K562 (cell line): ENCODE results near the gene HACE1. TPM values are rescaled to one million over a fixed set of nuclear protein-coding genes. Genes with fewer than 3 reads are reported as not detected.

ENCODE experiments used
- ATAC-seq: fragments of 200-7000 bp; cut with Tn5 transposase; 3 replicates; pipeline ENCODE4 v1.9.1; 2020; ENCODE audit warnings: moderate library complexity
- BruUV-seq: library from RNA; stranded (reverse); fragments of 400-500 nt; replicated peaks from 2 replicates; lab custom pipeline; 2021; lab: Mats Ljungman, UMichigan
- CTCF ChIA-PET: fragments of 300-600 bp; formaldehyde crosslinking; extraction: SDS; loops from one replicate; lab custom pipeline; 2021; ENCODE audit warnings: low intra/inter-chr PET ratio; lab: Yijun Ruan, JAX
- POLR2A ChIA-PET: fragments of 300-600, 350-650 bp; sonication (Branson Sonifier 250); formaldehyde crosslinking; extraction: SDS; loops from one replicate; lab custom pipeline; 2021; ENCODE audit warnings: antibody characterized with exemption, inconsistent platforms; lab: Yijun Ruan, JAX
- DNase-seq, 4 experiments: peaks; one replicate each; pipeline versions ENCODE4 v3.0.0 to v3.0.0-alpha.2; 2011 to 2018; ENCODE audit warnings: low spot score in 3 of 4, mixed read lengths in 3 of 4; ENCODE audit errors: extremely low read depth in 1 of 4
- FAIRE-seq: peaks from 2 replicates; lab custom pipeline; 2011; peaks lifted over from hg19 to GRCh38; lab: Jason Lieb, UNC
- H2AFZ ChIP-seq: 2 replicates; pipeline ENCODE4 v1.6.0; 2011; ENCODE audit warnings: low read depth, low read length, control low read depth, inconsistent platforms
- H3K27ac ChIP-seq: fragments of 200-600 bp; 3 replicates; pipeline ENCODE4 v1.8.0; 2011; ENCODE audit warnings: low read depth, mild to moderate bottlenecking, control low read depth, inconsistent platforms, low read length, moderate library complexity, mixed read lengths; ENCODE audit errors: extremely low read depth
- H3K27me3 ChIP-seq, 2 experiments: fragments of 300-600 bp in 1 of 2; 2 replicates in 1 of 2; 3 replicates in 1 of 2; pipeline versions ENCODE4 v1.6.0 to v1.8.0; 2011; ENCODE audit warnings: inconsistent platforms in 2 of 2, low read length in 2 of 2, mild to moderate bottlenecking in 1 of 2, mixed read lengths in 1 of 2, moderate library complexity in 1 of 2; ENCODE audit not compliant: control insufficient read depth in 2 of 2, insufficient read depth in 2 of 2
- H3K36me3 ChIP-seq: fragments of 300-600 bp; 3 replicates; pipeline ENCODE4 v1.8.0; 2011; ENCODE audit warnings: mild to moderate bottlenecking, low read length, inconsistent platforms; ENCODE audit not compliant: control insufficient read depth, insufficient read depth
- H3K4me1 ChIP-seq, 2 experiments: fragments of 200-600 bp in 1 of 2; replicated peaks in 1 of 2; 2 replicates in 1 of 2; 3 replicates in 1 of 2; pipeline versions ENCODE4 v1.5.1 to v1.8.0; 2011; ENCODE audit warnings: inconsistent platforms in 2 of 2, low read length in 2 of 2, mild to moderate bottlenecking in 1 of 2, mixed read lengths in 1 of 2, moderate library complexity in 1 of 2; ENCODE audit not compliant: control insufficient read depth in 2 of 2, insufficient read depth in 2 of 2
- H3K4me2 ChIP-seq: 2 replicates; pipeline ENCODE4 v1.6.1; 2011; ENCODE audit warnings: low read length, control low read depth, inconsistent platforms, mixed read lengths; ENCODE audit not compliant: insufficient read depth
- H3K4me3 ChIP-seq: fragments of 200-600 bp; sonication (generic), shearing (Covaris generic); 2 replicates; pipeline ENCODE4 v1.5.1; 2016; ENCODE audit warnings: control low read depth, inconsistent platforms
- H3K79me2 ChIP-seq: fragments of 200-600 bp; 3 replicates; pipeline ENCODE4 v1.8.0; 2011; ENCODE audit warnings: low read length, inconsistent platforms; ENCODE audit not compliant: control insufficient read depth, insufficient read depth
- H3K9ac ChIP-seq, 2 experiments: 2 replicates each; pipeline versions ENCODE4 v1.6.0 to v1.6.1; 2011; ENCODE audit warnings: low read depth in 2 of 2, low read length in 2 of 2, control low read depth in 1 of 2, inconsistent platforms in 1 of 2, mild to moderate bottlenecking in 1 of 2, mixed read lengths in 1 of 2; ENCODE audit not compliant: insufficient read depth in 1 of 2
- H3K9me1 ChIP-seq: one replicate; pipeline ENCODE4 v1.6.0; 2011; ENCODE audit warnings: inconsistent platforms, mild to moderate bottlenecking, low read length, moderate library complexity; ENCODE audit not compliant: control insufficient read depth, insufficient read depth
- H3K9me3 ChIP-seq: replicated peaks from 2 replicates; pipeline ENCODE4 v1.5.1; 2011; ENCODE audit warnings: low read depth, low read length, inconsistent platforms; ENCODE audit not compliant: control insufficient read depth, insufficient read depth
- H4K20me1 ChIP-seq: replicated peaks from 2 replicates; pipeline ENCODE4 v1.6.1; 2011; ENCODE audit warnings: low read length, inconsistent platforms, mixed read lengths; ENCODE audit not compliant: control insufficient read depth, insufficient read depth
- BRCA1 ChIP-seq, 2 experiments: fragments of 450-650 bp in 1 of 2; sonication (generic) in 1 of 2; formaldehyde crosslinking in 1 of 2; IDR thresholded peaks; 2 replicates each; pipeline versions ENCODE4 v1.5.0 to v1.6.1; 2017 to 2020; ENCODE audit warnings: mild to moderate bottlenecking in 1 of 2, missing genetic modification reagents in 1 of 2
- CREBBP ChIP-seq: IDR thresholded peaks from one replicate; pipeline ENCODE4 v1.6.1; 2012; ENCODE audit warnings: low read depth, mild to moderate bottlenecking, control low read depth, inconsistent platforms, low read length
- PHB2 ChIP-seq: fragments of 450-650 bp; IDR thresholded peaks from 2 replicates; pipeline ENCODE4 v1.6.1; 2017; ENCODE audit warnings: low read depth
- SLC30A9 ChIP-seq: fragments of 250-450 bp; sonication (Bioruptor Pico); IDR thresholded peaks from 2 replicates; pipeline ENCODE4 v1.8.0; 2022; ENCODE audit warnings: mild to moderate bottlenecking, moderate library complexity
- ZKSCAN8 ChIP-seq: fragments of 200-800 bp; sonication (Bioruptor generic); IDR thresholded peaks from 2 replicates; pipeline ENCODE4 v1.6.1; 2016; ENCODE audit warnings: missing genetic modification characterization, missing compliant biosample characterization
- ZNF174 ChIP-seq: fragments of 250-450 bp; sonication (Bioruptor Pico); IDR thresholded peaks from 2 replicates; pipeline ENCODE4 v1.4.0; 2020; ENCODE audit warnings: mild to moderate bottlenecking
- WGBS: fragments of 100-300 bp; shearing (Covaris generic); methylation state at CpG from one replicate; pipeline ENCODE4 v1.1.6; 2016; ENCODE audit warnings: low coverage, mixed read lengths; ENCODE audit not compliant: insufficient coverage; ENCODE audit errors: missing lambda C conversion rate; 5-methylcytosine and 5-hydroxymethylcytosine counted together
- in situ Hi-C: fragments of 300-500 bp; cut with MboI; formaldehyde crosslinking; loops from 4 replicates; pipeline ENCODE4 v1.15.0; 2018; ENCODE audit warnings: inconsistent platforms, mixed read lengths
- intact Hi-C: fragments of 100-400 bp; cut with micrococcal nuclease; formaldehyde crosslinking; loops from 2 replicates; pipeline ENCODE4 v1.14.2; 2022
- polyA plus RNA-seq, 8 experiments: library from polyadenylated mRNA; depleted of rRNA in 4 of 8; stranded (reverse) in 5 of 8; unstranded in 3 of 8; fragments of >200 nt; fragmentation: Nextera tagmentation in 2 of 8; fragmentation: Illumina TruSeq in 1 of 8; extraction: Ambion mirVana in 2 of 8; extraction: Trizol in 1 of 8; gene quantifications; 2 replicates each; pipeline versions ENCODE4 v1.2.1 to v1.2.3, GENCODE V29; 2011 to 2014; ENCODE audit warnings: inconsistent platforms in 1 of 8, missing spikeins in 1 of 8
- total RNA-seq, 7 experiments: library from RNA; depleted of rRNA in 6 of 7; stranded (reverse); fragments of >200 nt in 6 of 7; fragmentation: Illumina TruSeq in 2 of 7; extraction: Trizol in 2 of 7; gene quantifications; 2 replicates each; pipeline versions ENCODE4 v1.2.1 to v1.2.3, GENCODE V29; 2011 to 2021; ENCODE audit warnings: low replicate concordance in 1 of 7
- TF ChIP-seq, protein P1 (sequence below): sonication (generic); formaldehyde crosslinking; IDR thresholded peaks from 2 replicates; pipeline ENCODE4 v1.4.0; 2020; ENCODE audit warnings: mild to moderate bottlenecking, missing genetic modification reagents
- TF ChIP-seq, protein P2 (sequence below): fragments of 450-650 bp; formaldehyde crosslinking; IDR thresholded peaks from 2 replicates; pipeline ENCODE4 v1.4.0; 2020; ENCODE audit warnings: mild to moderate bottlenecking, moderate library complexity
- TF ChIP-seq, protein P3 (sequence below): fragments of 250-450 bp; sonication (Bioruptor Pico); IDR thresholded peaks from 2 replicates; pipeline ENCODE4 v1.5.0; 2021; ENCODE audit warnings: mild to moderate bottlenecking, moderate library complexity
- TF ChIP-seq, protein P4 (sequence below): sonication (generic); formaldehyde crosslinking; IDR thresholded peaks from 2 replicates; pipeline ENCODE4 v1.8.0; 2022; ENCODE audit warnings: missing genetic modification reagents, mild to moderate bottlenecking, borderline replicate concordance

Gene HACE1
- total and polyA plus RNA-seq, 9 of the 15 experiments (the other 6 are each of a cell fraction or from before 2014, with no cell fraction given): 3.6 to 19.9 (median 9.1) TPM

DNA sequence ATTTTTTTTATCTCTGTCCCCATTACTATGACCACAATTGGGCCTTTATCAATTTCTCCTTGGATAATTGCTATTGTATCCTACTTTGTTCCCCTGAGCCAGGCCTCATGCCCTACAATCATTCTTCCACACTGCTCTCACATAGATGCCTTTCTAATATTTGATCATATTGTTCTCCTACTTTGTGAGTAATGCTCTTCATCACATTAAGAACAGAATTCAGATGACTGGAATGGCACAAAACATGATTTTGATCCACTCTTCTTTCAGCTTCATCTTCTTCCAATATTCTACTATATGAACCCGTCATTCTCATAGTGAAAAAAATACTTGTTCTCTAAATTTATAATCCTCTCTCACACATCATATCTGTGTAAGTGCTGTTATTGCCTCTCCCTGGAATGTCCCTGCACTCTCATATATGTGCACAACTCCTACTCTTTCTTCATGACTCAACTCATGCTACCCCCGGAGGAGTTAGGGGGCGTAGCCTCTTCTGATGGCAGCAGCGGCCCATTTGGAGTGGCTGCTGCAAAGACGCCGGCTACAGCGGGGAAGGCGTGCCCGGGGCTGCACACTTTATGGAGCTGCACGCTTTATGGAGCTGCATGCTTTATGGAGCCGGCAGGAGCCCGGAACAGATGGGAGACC lies 25.3 kb upstream of the HACE1 start (continued):
- TF ChIP-seq, protein P1, sequence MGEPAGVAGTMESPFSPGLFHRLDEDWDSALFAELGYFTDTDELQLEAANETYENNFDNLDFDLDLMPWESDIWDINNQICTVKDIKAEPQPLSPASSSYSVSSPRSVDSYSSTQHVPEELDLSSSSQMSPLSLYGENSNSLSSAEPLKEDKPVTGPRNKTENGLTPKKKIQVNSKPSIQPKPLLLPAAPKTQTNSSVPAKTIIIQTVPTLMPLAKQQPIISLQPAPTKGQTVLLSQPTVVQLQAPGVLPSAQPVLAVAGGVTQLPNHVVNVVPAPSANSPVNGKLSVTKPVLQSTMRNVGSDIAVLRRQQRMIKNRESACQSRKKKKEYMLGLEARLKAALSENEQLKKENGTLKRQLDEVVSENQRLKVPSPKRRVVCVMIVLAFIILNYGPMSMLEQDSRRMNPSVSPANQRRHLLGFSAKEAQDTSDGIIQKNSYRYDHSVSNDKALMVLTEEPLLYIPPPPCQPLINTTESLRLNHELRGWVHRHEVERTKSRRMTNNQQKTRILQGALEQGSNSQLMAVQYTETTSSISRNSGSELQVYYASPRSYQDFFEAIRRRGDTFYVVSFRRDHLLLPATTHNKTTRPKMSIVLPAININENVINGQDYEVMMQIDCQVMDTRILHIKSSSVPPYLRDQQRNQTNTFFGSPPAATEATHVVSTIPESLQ (CRISPR knock-in tag): no peak
- TF ChIP-seq SLC30A9 (CRISPR knock-in tag) (no peak), CREBBP (no peak)
- TF ChIP-seq, protein P2, sequence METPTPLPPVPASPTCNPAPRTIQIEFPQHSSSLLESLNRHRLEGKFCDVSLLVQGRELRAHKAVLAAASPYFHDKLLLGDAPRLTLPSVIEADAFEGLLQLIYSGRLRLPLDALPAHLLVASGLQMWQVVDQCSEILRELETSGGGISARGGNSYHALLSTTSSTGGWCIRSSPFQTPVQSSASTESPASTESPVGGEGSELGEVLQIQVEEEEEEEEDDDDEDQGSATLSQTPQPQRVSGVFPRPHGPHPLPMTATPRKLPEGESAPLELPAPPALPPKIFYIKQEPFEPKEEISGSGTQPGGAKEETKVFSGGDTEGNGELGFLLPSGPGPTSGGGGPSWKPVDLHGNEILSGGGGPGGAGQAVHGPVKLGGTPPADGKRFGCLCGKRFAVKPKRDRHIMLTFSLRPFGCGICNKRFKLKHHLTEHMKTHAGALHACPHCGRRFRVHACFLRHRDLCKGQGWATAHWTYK (CRISPR knock-in tag): no peak
- TF ChIP-seq, all 486 proteins: peak for 0

DNA sequence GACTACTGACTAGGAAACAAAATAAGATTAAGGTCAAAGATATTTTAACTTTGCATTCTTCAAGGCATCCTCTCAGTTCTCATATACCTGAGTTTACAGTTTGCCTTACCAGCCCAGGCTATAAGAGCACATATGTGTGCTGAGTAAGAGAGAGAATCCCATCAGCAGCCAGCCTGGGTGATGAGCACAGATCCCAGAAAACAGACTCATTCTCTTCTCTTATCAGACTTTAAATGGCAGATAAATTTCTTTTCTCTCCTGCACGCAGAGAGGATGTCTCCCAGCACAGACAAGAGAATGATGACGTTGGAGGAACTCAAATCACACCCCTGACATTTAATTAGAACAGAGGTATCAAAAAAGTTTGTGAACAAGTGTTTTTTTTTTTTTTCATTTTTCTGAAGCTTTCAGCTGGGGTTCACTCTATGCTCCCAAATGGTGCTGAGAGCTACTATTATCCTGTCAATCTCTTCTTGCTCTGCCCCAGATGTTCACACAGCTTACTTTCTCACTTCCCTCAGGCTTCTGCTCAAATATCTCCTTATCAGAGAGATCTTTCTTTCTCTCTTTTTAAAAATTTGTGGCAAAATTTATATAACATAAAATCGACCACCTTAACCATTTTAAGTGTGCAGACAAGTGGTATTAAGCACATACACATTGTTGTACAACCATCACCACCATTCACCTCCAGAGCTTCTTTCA lies 22.4 kb upstream of the HACE1 start:
- DNase-seq: no peak
- ChIA-PET CTCF (no interaction called here), POLR2A (no interaction called here)
- no TSS peak for BruUV-seq
- 0% methylated on average over 3 of the region's 3 CpGs for WGBS
- Histone ChIP-seq H4K20me1 (no peaks in the 10 kb centered on the region), H3K9ac (no peak overlapping the region), H3K9me3 (peaks cover under 1% of the 10 kb centered on the region; the same call in 1 of the 2 replicates), H3K79me2 (no peaks in the 10 kb centered on the region), H3K27me3 (peaks cover 2 to 19% of the 10 kb centered on the region in 2 experiments; a peak in 3 of 5 replicates), H3K4me3 (no peak overlapping the region), H3K9me1 (no peaks in the 10 kb centered on the region), H3K36me3 (no peaks in the 10 kb centered on the region), H3K27ac (no peak overlapping the region), H3K4me2 (no peak overlapping the region), H2AFZ (no peak overlapping the region), H3K4me1 (peaks cover 0 to 8% of the 10 kb centered on the region in 2 experiments; a peak in 2 of 5 replicates)
- FAIRE-seq: no peak
- no peak for ATAC-seq
- intact Hi-C loops (no loop called here), in situ Hi-C loops (no loop called here)
- TF ChIP-seq ZKSCAN8 (CRISPR knock-in tag) (no peak), BRCA1 (IDR thresholded peaks at IDR 0.05) (no peak), BRCA1 (CRISPR knock-in tag; IDR thresholded peaks at IDR 0.05) (no peak), ZNF174 (CRISPR knock-in tag) (no peak), PHB2 (no peak)
- TF ChIP-seq, protein P3, sequence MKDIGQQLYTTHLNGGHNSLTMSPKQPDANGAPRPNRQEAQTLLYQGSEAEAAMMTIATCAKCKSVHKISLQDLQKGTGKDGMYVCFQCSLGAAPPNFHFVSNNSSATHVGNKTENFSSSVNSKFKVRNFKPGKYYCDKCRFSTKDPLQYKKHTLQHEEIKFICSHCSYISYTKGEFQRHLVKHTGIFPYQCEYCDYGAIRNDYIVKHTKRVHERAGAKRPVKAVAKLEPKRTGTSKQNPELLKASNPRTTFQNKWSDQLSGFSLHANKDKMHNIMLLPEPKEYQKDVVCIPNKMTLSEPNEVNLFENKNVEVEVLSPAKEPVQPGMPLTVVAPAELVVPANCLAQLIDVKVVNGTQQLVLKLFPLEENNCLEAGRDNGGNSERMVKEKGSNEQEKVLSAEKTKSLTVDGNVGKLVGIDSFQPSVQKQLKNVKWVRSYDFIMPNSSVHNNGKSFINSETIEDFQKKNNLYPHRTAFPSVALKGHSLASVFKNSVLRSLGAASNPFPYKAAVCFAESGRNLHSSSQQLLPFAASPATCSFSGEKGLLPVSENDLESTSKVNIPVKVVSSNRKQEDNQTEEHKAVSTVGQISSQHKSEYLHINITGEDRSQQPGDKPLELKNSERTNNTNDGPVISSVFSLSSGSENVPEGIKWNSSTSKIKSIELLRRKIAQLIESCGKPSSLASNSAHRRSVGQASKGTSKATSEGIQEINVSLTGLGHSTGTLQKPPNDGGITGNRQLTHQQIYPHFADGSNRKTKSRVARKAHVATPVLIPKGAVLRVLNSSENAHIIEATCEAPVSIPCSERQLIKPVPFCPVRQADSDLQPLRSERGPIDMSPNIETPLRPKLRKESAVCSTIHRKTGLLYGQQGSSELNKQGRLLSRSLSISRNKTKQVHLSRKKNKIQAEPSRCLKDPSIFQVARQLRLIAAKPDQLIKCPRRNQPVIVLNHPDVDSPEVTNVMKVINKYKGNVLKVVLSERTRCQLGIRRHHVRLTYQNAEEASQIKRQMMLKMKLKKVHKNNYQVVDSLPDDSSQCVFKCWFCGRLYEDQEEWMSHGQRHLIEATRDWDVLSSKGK: no peak
- TF ChIP-seq, protein P4, sequence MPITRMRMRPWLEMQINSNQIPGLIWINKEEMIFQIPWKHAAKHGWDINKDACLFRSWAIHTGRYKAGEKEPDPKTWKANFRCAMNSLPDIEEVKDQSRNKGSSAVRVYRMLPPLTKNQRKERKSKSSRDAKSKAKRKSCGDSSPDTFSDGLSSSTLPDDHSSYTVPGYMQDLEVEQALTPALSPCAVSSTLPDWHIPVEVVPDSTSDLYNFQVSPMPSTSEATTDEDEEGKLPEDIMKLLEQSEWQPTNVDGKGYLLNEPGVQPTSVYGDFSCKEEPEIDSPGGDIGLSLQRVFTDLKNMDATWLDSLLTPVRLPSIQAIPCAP: no peak
